OCI-LY1 (cell line): Measurements from ENCODE around the gene ZDHHC4.

Experiments
- H2AFZ ChIP-seq: fragments of 200-600 bp; sonication (generic), shearing (Covaris generic); 2 replicates; pipeline ENCODE4 v1.6.0; 2014; ENCODE audit warnings: antibody characterized with exemption, mild to moderate bottlenecking, low read length
- H3F3A ChIP-seq: fragments of 200-600 bp; sonication (generic), shearing (Covaris generic); 2 replicates; pipeline ENCODE4 v1.6.0; 2014; ENCODE audit warnings: mild to moderate bottlenecking, antibody characterized with exemption, low read length, moderate library complexity; ENCODE audit not compliant: insufficient read depth
- H3K27ac ChIP-seq: fragments of 200-600 bp; sonication (generic); 2 replicates; pipeline ENCODE4 v1.5.1; 2014; ENCODE audit warnings: low read length, mixed run types, mild to moderate bottlenecking, low read depth; ENCODE audit not compliant: poor library complexity, severe bottlenecking
- H3K27me3 ChIP-seq: fragments of 200-600 bp; sonication (generic); 2 replicates; pipeline ENCODE4 v1.6.0; 2014; ENCODE audit warnings: antibody characterized with exemption, mild to moderate bottlenecking, low read length, moderate library complexity; ENCODE audit not compliant: insufficient read depth
- H3K36me3 ChIP-seq: fragments of 200-600 bp; sonication (generic); 2 replicates; pipeline ENCODE4 v1.6.1; 2014; ENCODE audit warnings: mild to moderate bottlenecking, antibody characterized with exemption, low read length, moderate library complexity, mixed read lengths; ENCODE audit not compliant: insufficient read depth
- H3K4me1 ChIP-seq: fragments of 200-600 bp; sonication (generic); 2 replicates; pipeline ENCODE4 v1.5.1; 2014; ENCODE audit warnings: mild to moderate bottlenecking, low read length, moderate library complexity; ENCODE audit not compliant: insufficient read depth, severe bottlenecking
- H3K4me2 ChIP-seq: fragments of 200-600 bp; sonication (generic), shearing (Covaris generic); 2 replicates; pipeline ENCODE4 v1.6.1; 2014; ENCODE audit warnings: low read length
- H3K4me3 ChIP-seq: fragments of 200-600 bp; sonication (generic); 2 replicates; pipeline ENCODE4 v1.5.1; 2014; ENCODE audit warnings: low read length, low read depth, mild to moderate bottlenecking, mixed read lengths; ENCODE audit not compliant: poor library complexity, severe bottlenecking
- H3K79me2 ChIP-seq: fragments of 200-600 bp; shearing (Covaris generic); 2 replicates; pipeline ENCODE4 v1.6.1; 2016; ENCODE audit warnings: mixed run types, low read length, mixed read lengths; ENCODE audit not compliant: insufficient read depth
- H3K9ac ChIP-seq: fragments of 200-600 bp; sonication (generic), shearing (Covaris generic); 2 replicates; pipeline ENCODE4 v1.6.1; 2014; ENCODE audit warnings: mild to moderate bottlenecking, low read length, mixed read lengths
- H3K9me2 ChIP-seq: fragments of 200-600 bp; sonication (generic), shearing (Covaris generic); 2 replicates; pipeline ENCODE4 v1.6.1; 2014; ENCODE audit warnings: low read depth, mild to moderate bottlenecking, low read length, mixed read lengths
- H3K9me3 ChIP-seq: fragments of 200-600 bp; shearing (Covaris generic); 2 replicates; pipeline ENCODE4 v1.6.1; 2014; ENCODE audit warnings: low read length, mixed read lengths
- H4K20me1 ChIP-seq: fragments of 200-600 bp; sonication (generic), shearing (Covaris generic); 2 replicates; pipeline ENCODE4 v1.6.0; 2016; ENCODE audit warnings: mild to moderate bottlenecking, low read length; ENCODE audit not compliant: insufficient read depth
- CTCF ChIP-seq: fragments of 200-600 bp; sonication (generic), shearing (Covaris generic); IDR thresholded peaks from 2 replicates; pipeline ENCODE4 v1.5.1; 2017; ENCODE audit warnings: mild to moderate bottlenecking, antibody characterized with exemption, low read length, moderate library complexity, mixed read lengths
- EZH2 ChIP-seq: fragments of 200-600 bp; sonication (generic), shearing (Covaris generic); IDR thresholded peaks from 2 replicates; pipeline ENCODE4 v1.8.0; 2017; ENCODE audit warnings: borderline replicate concordance, mixed run types, mild to moderate bottlenecking, antibody characterized with exemption, low read length, moderate library complexity, mixed read lengths

Gene ZDHHC4

GRCh38 chr7:6533893-6534495, 43.3 kb upstream of the ZDHHC4 start:
- Histone ChIP-seq H3K9me2 (no peaks in the 10 kb centered on the region), H4K20me1 (no peaks in the 10 kb centered on the region), H3K4me2 (no peak overlapping the region), H3K9me3 (no peaks in the 10 kb centered on the region), H3K9ac (no peak overlapping the region), H3K4me3 (no peak overlapping the region), H2AFZ (no peak overlapping the region), H3K79me2 (no peaks in the 10 kb centered on the region), H3K27ac (no peak overlapping the region), H3K36me3 (no peaks in the 10 kb centered on the region), H3K27me3 (peaks cover 4% of the 10 kb centered on the region; the same call in 1 of the 2 replicates), H3K4me1 (peaks cover 7% of the 10 kb centered on the region), H3F3A (no peaks in the 10 kb centered on the region)
- TF ChIP-seq EZH2 = no peak
- TF ChIP-seq CTCF = no peak

- no peak overlapping the region for H3K9ac ChIP-seq
- no peaks in the 10 kb centered on the region for H3K9me2 ChIP-seq
- TF ChIP-seq EZH2 (no peak), CTCF (no peak)
- no peaks in the 10 kb centered on the region for H3K79me2 ChIP-seq
- H3K27me3 ChIP-seq = peaks cover 4% of the 10 kb centered on the region; the same call in 1 of the 2 replicates
- no peak overlapping the region for H2AFZ ChIP-seq
- H3K9me3 ChIP-seq = no peaks in the 10 kb centered on the region
- H3K4me2 ChIP-seq = no peak overlapping the region
- H4K20me1 ChIP-seq = no peaks in the 10 kb centered on the region
- H3F3A ChIP-seq = no peaks in the 10 kb centered on the region
- no peaks in the 10 kb centered on the region for H3K4me1 ChIP-seq
- H3K4me3 ChIP-seq = no peak overlapping the region
- H3K36me3 ChIP-seq = no peaks in the 10 kb centered on the region
- no peak overlapping the region for H3K27ac ChIP-seq
Measured at GRCh38 chr7:6536262-6537260, 40.7 kb upstream of the ZDHHC4 start.

- H2AFZ ChIP-seq = no peak overlapping the region
- H3K4me2 ChIP-seq = no peak overlapping the region
- H3K9ac ChIP-seq = no peak overlapping the region
- H3K79me2 ChIP-seq = no peaks in the 10 kb centered on the region
- no peaks in the 10 kb centered on the region for H4K20me1 ChIP-seq
- H3K9me3 ChIP-seq = no peaks in the 10 kb centered on the region
- no peak for TF ChIP-seq EZH2
- TF ChIP-seq CTCF = no peak
- H3F3A ChIP-seq = no peaks in the 10 kb centered on the region
- H3K36me3 ChIP-seq = no peaks in the 10 kb centered on the region
- no peak overlapping the region for H3K27ac ChIP-seq
- no peaks in the 10 kb centered on the region for H3K27me3 ChIP-seq
- H3K9me2 ChIP-seq = no peaks in the 10 kb centered on the region
- no peak overlapping the region for H3K4me3 ChIP-seq
- H3K4me1 ChIP-seq = peaks cover 7% of the 10 kb centered on the region
Measured at GRCh38 chr7:6542368-6542767, 34.9 kb upstream of the ZDHHC4 start.
